ENCODE data around the gene PVALEF.

Gene PVALEF

GRCh38 chr17:81163703-81164370 lies 1.5 kb upstream of the PVALEF start:
- Histone ChIP-seq H3K27me3 (ENCODE audit: insufficient read depth, low read length, poor library complexity) (no peaks in the 10 kb centered on the region), H2AK5ac (ENCODE audit: low read length) (no peak overlapping the region), H3K4me2 (ENCODE audit: low read length) (no peak overlapping the region), H3K27ac (ENCODE audit: low read depth, low read length) (no peak overlapping the region), H2BK5ac (ENCODE audit: low read length) (no peak overlapping the region), H4K5ac (ENCODE audit: low read length) (no peak overlapping the region), H2BK15ac (replicated peaks; ENCODE audit: low read depth) (no peak overlapping the region), H2BK120ac (ENCODE audit: low read depth, low read length) (no peak overlapping the region), H3K4me1 (ENCODE audit: control insufficient read depth, low read depth, low read length) (no peaks in the 10 kb centered on the region), H3K4ac (ENCODE audit: low read depth, low read length) (no peak overlapping the region), H3K79me2 (ENCODE audit: control insufficient read depth, insufficient read depth, low read length) (no peaks in the 10 kb centered on the region), H4K8ac (ENCODE audit: low read depth, low read length) (no peak overlapping the region), H3K36me3 (ENCODE audit: control insufficient read depth, insufficient read depth, low read length) (no peaks in the 10 kb centered on the region), H3K56ac (ENCODE audit: low read length) (no peak overlapping the region), H3K4me3 (ENCODE audit: low read length) (no peak overlapping the region), H3K79me1 (ENCODE audit: low read length) (no peaks in the 10 kb centered on the region), H3K23ac (ENCODE audit: low read length) (no peak overlapping the region), H3K9ac (ENCODE audit: low read length) (no peak overlapping the region), H3K18ac (ENCODE audit: low read length) (no peak overlapping the region)
- no CpG with 5 or more reads among the region's 15 CpGs for WGBS (ENCODE audit: extremely low coverage, insufficient coverage, low lambda C conversion rate)
- no peak for DNase-seq

- Histone ChIP-seq H3K56ac (ENCODE audit: low read length) (no peak overlapping the region), H4K8ac (ENCODE audit: low read depth, low read length) (no peak overlapping the region), H3K27ac (ENCODE audit: low read depth, low read length) (no peak overlapping the region), H2AK5ac (ENCODE audit: low read length) (no peak overlapping the region), H3K4ac (ENCODE audit: low read depth, low read length) (no peak overlapping the region), H4K5ac (ENCODE audit: low read length) (no peak overlapping the region), H3K23ac (ENCODE audit: low read length) (no peak overlapping the region), H3K9ac (ENCODE audit: low read length) (no peak overlapping the region), H2BK120ac (ENCODE audit: low read depth, low read length) (no peak overlapping the region), H3K79me1 (ENCODE audit: low read length) (no peaks in the 10 kb centered on the region), H3K18ac (ENCODE audit: low read length) (no peak overlapping the region), H2BK5ac (ENCODE audit: low read length) (no peak overlapping the region), H3K79me2 (ENCODE audit: control insufficient read depth, insufficient read depth, low read length) (no peaks in the 10 kb centered on the region), H2BK15ac (replicated peaks; ENCODE audit: low read depth) (no peak overlapping the region), H3K36me3 (ENCODE audit: control insufficient read depth, insufficient read depth, low read length) (no peaks in the 10 kb centered on the region), H3K4me2 (ENCODE audit: low read length) (no peak overlapping the region), H3K4me1 (ENCODE audit: control insufficient read depth, low read depth, low read length) (no peaks in the 10 kb centered on the region), H3K27me3 (ENCODE audit: insufficient read depth, low read length, poor library complexity) (no peaks in the 10 kb centered on the region), H3K4me3 (ENCODE audit: low read length) (no peak overlapping the region)
- no CpG with 5 or more reads among the region's 19 CpGs for WGBS (ENCODE audit: extremely low coverage, insufficient coverage, low lambda C conversion rate)
- DNase-seq, result no peak
Measured at GRCh38 chr17:81164371-81165245, 699 bp upstream of the PVALEF start.

- Histone ChIP-seq H3K4me3 (ENCODE audit: low read length) (no peak within 1 kb of the TSS), H3K27ac (ENCODE audit: low read depth, low read length) (no peak within 1 kb of the TSS), H3K18ac (ENCODE audit: low read length) (no peak within 1 kb of the TSS), H4K8ac (ENCODE audit: low read depth, low read length) (no peak within 1 kb of the TSS), H3K79me1 (ENCODE audit: low read length) (no peaks in the 10 kb centered on the region), H3K4ac (ENCODE audit: low read depth, low read length) (no peak within 1 kb of the TSS), H3K4me2 (ENCODE audit: low read length) (peak within 1 kb of the TSS; percentile 22), H3K79me2 (ENCODE audit: control insufficient read depth, insufficient read depth, low read length) (no peaks in the 10 kb centered on the region), H2BK15ac (replicated peaks; ENCODE audit: low read depth) (no peak within 1 kb of the TSS), H2AK5ac (ENCODE audit: low read length) (no peak within 1 kb of the TSS), H3K36me3 (ENCODE audit: control insufficient read depth, insufficient read depth, low read length) (no peaks in the 10 kb centered on the region), H2BK5ac (ENCODE audit: low read length) (no peak within 1 kb of the TSS), H2BK120ac (ENCODE audit: low read depth, low read length) (no peak within 1 kb of the TSS), H3K9ac (ENCODE audit: low read length) (no peak within 1 kb of the TSS), H3K27me3 (ENCODE audit: insufficient read depth, low read length, poor library complexity) (no peaks in the 10 kb centered on the region), H4K5ac (ENCODE audit: low read length) (no peak within 1 kb of the TSS), H3K23ac (ENCODE audit: low read length) (no peak within 1 kb of the TSS), H3K4me1 (ENCODE audit: control insufficient read depth, low read depth, low read length) (no peaks in the 10 kb centered on the region), H3K56ac (ENCODE audit: low read length) (no peak within 1 kb of the TSS)
- no CpG with 5 or more reads among the region's 62 CpGs for WGBS (ENCODE audit: extremely low coverage, insufficient coverage, low lambda C conversion rate)
- no peak for DNase-seq
Measured at GRCh38 chr17:81166033-81166492, 756 bp downstream of the PVALEF start, which contains the start of gene AATK. Gene AATK (minus strand): TSS chr17:81166221. CDS start chr17:81165992, 229 bp downstream.

GRCh38 chr17:81167194-81167524 lies 1.9 kb downstream of the PVALEF start:
- H3K27me3 ChIP-seq (ENCODE audit: insufficient read depth, low read length, poor library complexity), result no peaks in the 10 kb centered on the region
- DNase-seq, result no peak
- no CpG with 5 or more reads among the region's 4 CpGs for whole genome bisulfite sequencing (ENCODE audit: extremely low coverage, insufficient coverage, low lambda C conversion rate)

GRCh38 chr17:81167638-81168037 lies 2.3 kb downstream of the PVALEF start:
- Histone ChIP-seq H3K79me2 (ENCODE audit: control insufficient read depth, insufficient read depth, low read length) (no peaks in the 10 kb centered on the region), H3K79me1 (ENCODE audit: low read length) (no peaks in the 10 kb centered on the region), H3K27me3 (ENCODE audit: insufficient read depth, low read length, poor library complexity) (no peaks in the 10 kb centered on the region), H4K5ac (ENCODE audit: low read length) (no peak overlapping the region), H2BK120ac (ENCODE audit: low read depth, low read length) (no peak overlapping the region), H3K36me3 (ENCODE audit: control insufficient read depth, insufficient read depth, low read length) (no peaks in the 10 kb centered on the region), H3K4ac (ENCODE audit: low read depth, low read length) (no peak overlapping the region), H3K56ac (ENCODE audit: low read length) (no peak overlapping the region), H3K23ac (ENCODE audit: low read length) (no peak overlapping the region), H2AK5ac (ENCODE audit: low read length) (no peak overlapping the region), H4K8ac (ENCODE audit: low read depth, low read length) (no peak overlapping the region), H2BK15ac (replicated peaks; ENCODE audit: low read depth) (no peak overlapping the region), H3K4me2 (ENCODE audit: low read length) (no peak overlapping the region), H3K4me3 (ENCODE audit: low read length) (no peak overlapping the region), H3K18ac (ENCODE audit: low read length) (no peak overlapping the region), H3K27ac (ENCODE audit: low read depth, low read length) (no peak overlapping the region), H3K9ac (ENCODE audit: low read length) (no peak overlapping the region), H2BK5ac (ENCODE audit: low read length) (no peak overlapping the region), H3K4me1 (ENCODE audit: control insufficient read depth, low read depth, low read length) (no peaks in the 10 kb centered on the region)
- DNase-seq, result no peak
- no CpG with 5 or more reads among the region's 7 CpGs for WGBS (ENCODE audit: extremely low coverage, insufficient coverage, low lambda C conversion rate)

More at GRCh38 chr17:81167194-81167524, 1.9 kb downstream of the PVALEF start:
- H2BK15ac ChIP-seq (replicated peaks; ENCODE audit: low read depth), result no peak overlapping the region
- H2AK5ac ChIP-seq (ENCODE audit: low read length), result no peak overlapping the region
- no peak overlapping the region for H3K9ac ChIP-seq (ENCODE audit: low read length)
- no peak overlapping the region for H3K4me3 ChIP-seq (ENCODE audit: low read length)
- no peak overlapping the region for H3K27ac ChIP-seq (ENCODE audit: low read depth, low read length)
- no peaks in the 10 kb centered on the region for H3K79me2 ChIP-seq (ENCODE audit: control insufficient read depth, insufficient read depth, low read length)
- H3K18ac ChIP-seq (ENCODE audit: low read length), result no peak overlapping the region
- H2BK5ac ChIP-seq (ENCODE audit: low read length), result no peak overlapping the region
- no peak overlapping the region for H3K23ac ChIP-seq (ENCODE audit: low read length)
- H3K36me3 ChIP-seq (ENCODE audit: control insufficient read depth, insufficient read depth, low read length), result no peaks in the 10 kb centered on the region
- H3K4ac ChIP-seq (ENCODE audit: low read depth, low read length), result no peak overlapping the region
- no peak overlapping the region for H4K5ac ChIP-seq (ENCODE audit: low read length)
- H4K8ac ChIP-seq (ENCODE audit: low read depth, low read length), result no peak overlapping the region
- H3K4me2 ChIP-seq (ENCODE audit: low read length), result no peak overlapping the region
- H3K4me1 ChIP-seq (ENCODE audit: control insufficient read depth, low read depth, low read length), result no peaks in the 10 kb centered on the region
- H3K79me1 ChIP-seq (ENCODE audit: low read length), result no peaks in the 10 kb centered on the region
- H3K56ac ChIP-seq (ENCODE audit: low read length), result no peak overlapping the region
- H2BK120ac ChIP-seq (ENCODE audit: low read depth, low read length), result no peak overlapping the region
